ENCODE measurements around the gene TSPAN7. TPM values are rescaled to one million over a fixed set of nuclear protein-coding genes. Genes with fewer than 3 reads are reported as not detected.

Gene TSPAN7
- total and polyA plus RNA-seq, 2 donors (not counting 1 experiment from before 2014, with no cell fraction given), result 0.03 TPM; not detected in 1

- H3K4me2 ChIP-seq (ENCODE audit: extremely low read depth, insufficient read depth, low read length), result no peak overlapping the region
- TF ChIP-seq, protein P1, sequence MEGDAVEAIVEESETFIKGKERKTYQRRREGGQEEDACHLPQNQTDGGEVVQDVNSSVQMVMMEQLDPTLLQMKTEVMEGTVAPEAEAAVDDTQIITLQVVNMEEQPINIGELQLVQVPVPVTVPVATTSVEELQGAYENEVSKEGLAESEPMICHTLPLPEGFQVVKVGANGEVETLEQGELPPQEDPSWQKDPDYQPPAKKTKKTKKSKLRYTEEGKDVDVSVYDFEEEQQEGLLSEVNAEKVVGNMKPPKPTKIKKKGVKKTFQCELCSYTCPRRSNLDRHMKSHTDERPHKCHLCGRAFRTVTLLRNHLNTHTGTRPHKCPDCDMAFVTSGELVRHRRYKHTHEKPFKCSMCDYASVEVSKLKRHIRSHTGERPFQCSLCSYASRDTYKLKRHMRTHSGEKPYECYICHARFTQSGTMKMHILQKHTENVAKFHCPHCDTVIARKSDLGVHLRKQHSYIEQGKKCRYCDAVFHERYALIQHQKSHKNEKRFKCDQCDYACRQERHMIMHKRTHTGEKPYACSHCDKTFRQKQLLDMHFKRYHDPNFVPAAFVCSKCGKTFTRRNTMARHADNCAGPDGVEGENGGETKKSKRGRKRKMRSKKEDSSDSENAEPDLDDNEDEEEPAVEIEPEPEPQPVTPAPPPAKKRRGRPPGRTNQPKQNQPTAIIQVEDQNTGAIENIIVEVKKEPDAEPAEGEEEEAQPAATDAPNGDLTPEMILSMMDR (conservative IDR thresholded peaks at IDR 0.05 in 1 of 2, IDR thresholded peaks at IDR 0.05 in 1 of 2; ENCODE audit: low read depth in 1 of 2, low read length in 2 of 2), result no peak
- TF ChIP-seq EZH2 (IDR thresholded peaks at IDR 0.05; ENCODE audit: low read length, missing control alignments), result no peak
- no peaks in the 10 kb centered on the region for H3K4me1 ChIP-seq (ENCODE audit: control insufficient read depth, extremely low read depth, insufficient read depth, low read length)
- no peak overlapping the region for H3K4me3 ChIP-seq (replicated peaks in 1 of 4; ENCODE audit: control extremely low read depth in 1 of 4, insufficient read depth in 1 of 4, low read depth in 3 of 4, low read length in 4 of 4)
- H3K79me2 ChIP-seq (ENCODE audit: control insufficient read depth, insufficient read depth, low read length), result no peaks in the 10 kb centered on the region
- no peaks in the 10 kb centered on the region for H3K27me3 ChIP-seq (ENCODE audit: control insufficient read depth, insufficient read depth, low read length)
- H3K36me3 ChIP-seq (ENCODE audit: control insufficient read depth, insufficient read depth, low read length), result no peaks in the 10 kb centered on the region
- H4K20me1 ChIP-seq (ENCODE audit: control insufficient read depth, extremely low read depth, insufficient read depth, low read length), result no peaks in the 10 kb centered on the region
- H3K9me3 ChIP-seq (ENCODE audit: control insufficient read depth, insufficient read depth, low read depth, low read length), result no peaks in the 10 kb centered on the region
- H2AFZ ChIP-seq (ENCODE audit: low read length), result no peak overlapping the region
- DNase-seq (ENCODE audit: low read depth in 2 of 2), result peak in 1 of 2 donors; percentile 2
- H3K27ac ChIP-seq (ENCODE audit: insufficient read depth, low read length), result no peak overlapping the region
- H3K9ac ChIP-seq (ENCODE audit: insufficient read depth, low read length), result no peak overlapping the region
Observed at GRCh38 chrX:38726612-38727011, 165.3 kb downstream of the TSPAN7 start.

GRCh38 chrX:38727668-38728067 is 166.3 kb downstream of the TSPAN7 start:
- TF ChIP-seq, protein P1 (conservative IDR thresholded peaks at IDR 0.05 in 1 of 2, IDR thresholded peaks at IDR 0.05 in 1 of 2; ENCODE audit: low read depth in 1 of 2, low read length in 2 of 2), result no peak
- no peak for TF ChIP-seq EZH2 (IDR thresholded peaks at IDR 0.05; ENCODE audit: low read length, missing control alignments)
- Histone ChIP-seq H3K4me2 (ENCODE audit: extremely low read depth, insufficient read depth, low read length) (no peak overlapping the region), H3K4me1 (ENCODE audit: control insufficient read depth, extremely low read depth, insufficient read depth, low read length) (no peaks in the 10 kb centered on the region), H3K79me2 (ENCODE audit: control insufficient read depth, insufficient read depth, low read length) (no peaks in the 10 kb centered on the region), H3K27ac (ENCODE audit: insufficient read depth, low read length) (no peak overlapping the region), H3K9me3 (ENCODE audit: control insufficient read depth, insufficient read depth, low read depth, low read length) (no peaks in the 10 kb centered on the region), H3K4me3 (replicated peaks in 1 of 4; ENCODE audit: control extremely low read depth in 1 of 4, insufficient read depth in 1 of 4, low read depth in 3 of 4, low read length in 4 of 4) (no peak overlapping the region), H3K9ac (ENCODE audit: insufficient read depth, low read length) (no peak overlapping the region), H2AFZ (ENCODE audit: low read length) (no peak overlapping the region), H3K36me3 (ENCODE audit: control insufficient read depth, insufficient read depth, low read length) (no peaks in the 10 kb centered on the region), H3K27me3 (ENCODE audit: control insufficient read depth, insufficient read depth, low read length) (no peaks in the 10 kb centered on the region), H4K20me1 (ENCODE audit: control insufficient read depth, extremely low read depth, insufficient read depth, low read length) (no peaks in the 10 kb centered on the region)
- no peak for DNase-seq (ENCODE audit: low read depth in 2 of 2)

- TF ChIP-seq, protein P1 (conservative IDR thresholded peaks at IDR 0.05 in 1 of 2, IDR thresholded peaks at IDR 0.05 in 1 of 2; ENCODE audit: low read depth in 1 of 2, low read length in 2 of 2), result no peak
- TF ChIP-seq EZH2 (IDR thresholded peaks at IDR 0.05; ENCODE audit: low read length, missing control alignments), result no peak
- no peak overlapping the region for H2AFZ ChIP-seq (ENCODE audit: low read length)
- H3K9me3 ChIP-seq (ENCODE audit: control insufficient read depth, insufficient read depth, low read depth, low read length), result no peaks in the 10 kb centered on the region
- no peaks in the 10 kb centered on the region for H3K79me2 ChIP-seq (ENCODE audit: control insufficient read depth, insufficient read depth, low read length)
- H3K27ac ChIP-seq (ENCODE audit: insufficient read depth, low read length), result no peak overlapping the region
- no peaks in the 10 kb centered on the region for H3K36me3 ChIP-seq (ENCODE audit: control insufficient read depth, insufficient read depth, low read length)
- H4K20me1 ChIP-seq (ENCODE audit: control insufficient read depth, extremely low read depth, insufficient read depth, low read length), result no peaks in the 10 kb centered on the region
- H3K9ac ChIP-seq (ENCODE audit: insufficient read depth, low read length), result no peak overlapping the region
- H3K4me3 ChIP-seq (replicated peaks in 1 of 4; ENCODE audit: control extremely low read depth in 1 of 4, insufficient read depth in 1 of 4, low read depth in 3 of 4, low read length in 4 of 4), result no peak overlapping the region
- H3K4me2 ChIP-seq (ENCODE audit: extremely low read depth, insufficient read depth, low read length), result no peak overlapping the region
- no peaks in the 10 kb centered on the region for H3K27me3 ChIP-seq (ENCODE audit: control insufficient read depth, insufficient read depth, low read length)
- H3K4me1 ChIP-seq (ENCODE audit: control insufficient read depth, extremely low read depth, insufficient read depth, low read length), result no peaks in the 10 kb centered on the region
- DNase-seq (ENCODE audit: low read depth in 2 of 2), result no peak
Observed at GRCh38 chrX:38732866-38733265, 171.5 kb downstream of the TSPAN7 start.

Other genes with a start within 250 kb of the TSPAN7 start
- 5.1 and 5.3 TPM in 2 replicates for gene RPGR, start 234.0 kb upstream of the TSPAN7 start, total RNA-seq
- 1.9 and 2.0 TPM in 2 replicates for gene RPGR, start 234.0 kb upstream of the TSPAN7 start, polyA plus RNA-seq
- gene OTC, start 208.9 kb upstream of the TSPAN7 start, total RNA-seq, result not detected in 2 replicates
- not detected in 2 replicates for gene OTC, start 208.9 kb upstream of the TSPAN7 start, polyA plus RNA-seq
- gene MID1IP1, start 239.9 kb downstream of the TSPAN7 start, total RNA-seq, result 96.3 and 132 TPM in 2 replicates
- gene MID1IP1, start 239.9 kb downstream of the TSPAN7 start, polyA plus RNA-seq, result 25.7 and 42.8 TPM in 2 replicates